Activated naive CD8-positive, alpha-beta T cell treated with anti-CD3 and anti-CD28 coated beads, Interleukin-2, amount 50 U/mL, for 24 hours (primary cell): ENCODE measurements around the gene RIC1.
A peak's percentile ranks its signal among the peaks of the same experiment; 100 is the strongest.
"Not testable (repeated sequence)": the region's sequence is repeated elsewhere in the genome, so short reads cannot be mapped to it uniquely, and the experiment has no call there.

Experiments used
- ATAC-seq: fragments of 150-1000 bp; cut with Tn5 transposase; one replicate; pipeline ENCODE4 v1.10.0; 2021
- DNase-seq: peaks from one replicate; pipeline ENCODE4 v3.0.0; 2021
- H3K27ac Mint-ChIP-seq: one replicate; pipeline ENCODE4 v1.8.0; 2021; ENCODE audit warnings: mild to moderate bottlenecking, mixed read lengths
- H3K27me3 Mint-ChIP-seq: one replicate; pipeline ENCODE4 v1.8.0; 2021; ENCODE audit warnings: mixed read lengths
- H3K36me3 Mint-ChIP-seq: one replicate; pipeline ENCODE4 v1.8.0; 2021; ENCODE audit warnings: low read depth, mixed read lengths
- H3K4me1 Mint-ChIP-seq: one replicate; pipeline ENCODE4 v1.8.0; 2021; ENCODE audit warnings: mixed read lengths
- H3K4me3 Mint-ChIP-seq: one replicate; pipeline ENCODE4 v1.8.0; 2021; ENCODE audit warnings: mild to moderate bottlenecking, moderate library complexity, mixed read lengths
- H3K9me3 Mint-ChIP-seq: one replicate; pipeline ENCODE4 v1.8.0; 2021; ENCODE audit warnings: mixed read lengths

Gene RIC1

GRCh38 chr9:5628530-5629311 is at the start of gene RIC1:
Gene RIC1, plus strand, starts transcription at chr9:5629107. Its CDS starts 203 bp downstream, at chr9:5629310.
- peak; percentile 87 for ATAC-seq
- Mint-ChIP-seq H3K27ac (peak within 1 kb of the TSS; percentile 92), H3K9me3 (no peaks in the 10 kb centered on the region), H3K27me3 (no peaks in the 10 kb centered on the region), H3K4me1 (peaks cover 71% of the 10 kb centered on the region), H3K4me3 (peak within 1 kb of the TSS; percentile 96), H3K36me3 (peaks cover 2% of the 10 kb centered on the region)
- DNase-seq = peak; percentile 90

DNA sequence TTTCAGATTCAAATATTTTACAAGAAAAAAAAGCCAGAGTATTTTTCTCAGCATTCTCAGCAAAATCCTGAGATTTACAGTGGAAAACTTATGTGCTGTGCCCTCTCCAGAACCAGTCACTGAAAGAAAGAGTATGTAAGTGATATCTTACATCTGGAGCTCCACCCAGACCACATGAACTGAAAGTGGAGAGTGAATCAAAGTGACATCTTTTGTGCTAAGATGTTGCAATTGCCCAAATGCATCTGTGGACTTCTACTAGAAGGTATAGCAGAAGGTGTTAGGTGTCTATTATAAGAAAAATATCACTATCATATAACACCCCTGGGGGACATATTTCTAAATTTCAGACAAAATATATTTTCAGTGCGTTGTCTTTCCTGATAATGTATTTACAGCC is 49.0 kb upstream of the RIC1 start:
- no peak overlapping the region for H3K4me3 Mint-ChIP-seq
- ATAC-seq (no peak), DNase-seq (no peak)
- no peaks in the 10 kb centered on the region for H3K27me3 Mint-ChIP-seq
- H3K4me1 Mint-ChIP-seq = peaks cover 45% of the 10 kb centered on the region
- H3K36me3 Mint-ChIP-seq = peaks cover 3% of the 10 kb centered on the region
- H3K9me3 Mint-ChIP-seq = no peaks in the 10 kb centered on the region
- H3K27ac Mint-ChIP-seq = no peak overlapping the region

DNA sequence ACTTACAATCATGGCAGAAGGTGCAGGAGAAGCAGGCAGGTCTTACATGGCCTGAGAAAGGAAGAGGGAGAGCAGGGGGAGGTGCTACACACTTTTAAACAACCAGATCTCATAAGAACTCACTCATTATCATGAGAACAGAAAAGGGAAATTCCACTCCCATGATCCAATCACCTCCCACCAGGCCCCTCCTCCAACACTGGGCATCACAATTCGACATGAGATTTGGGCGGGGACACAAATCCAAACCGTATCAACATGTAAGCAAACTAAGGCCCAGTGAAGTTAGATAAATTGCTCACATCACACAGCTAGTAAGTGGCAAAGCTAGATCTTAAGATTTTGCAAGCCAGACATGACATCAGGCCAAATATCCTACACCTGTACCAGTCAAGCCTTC is 48.3 kb upstream of the RIC1 start:
- H3K4me1 Mint-ChIP-seq = peaks cover 52% of the 10 kb centered on the region
- no peaks in the 10 kb centered on the region for H3K27me3 Mint-ChIP-seq
- H3K36me3 Mint-ChIP-seq = peaks cover 3% of the 10 kb centered on the region
- no peak overlapping the region for H3K4me3 Mint-ChIP-seq
- ATAC-seq (no peak), DNase-seq (no peak)
- H3K9me3 Mint-ChIP-seq = no peaks in the 10 kb centered on the region
- no peak overlapping the region for H3K27ac Mint-ChIP-seq

- not testable (repeated sequence) for DNase-seq, H3K4me3 Mint-ChIP-seq, H3K27ac Mint-ChIP-seq, ATAC-seq, H3K27me3 Mint-ChIP-seq, H3K9me3 Mint-ChIP-seq, H3K36me3 Mint-ChIP-seq
- peaks cover 62% of the 10 kb centered on the region for H3K4me1 Mint-ChIP-seq
These were observed 47.2 kb upstream of the RIC1 start for GRCh38 chr9:5581706-5582105.

DNA sequence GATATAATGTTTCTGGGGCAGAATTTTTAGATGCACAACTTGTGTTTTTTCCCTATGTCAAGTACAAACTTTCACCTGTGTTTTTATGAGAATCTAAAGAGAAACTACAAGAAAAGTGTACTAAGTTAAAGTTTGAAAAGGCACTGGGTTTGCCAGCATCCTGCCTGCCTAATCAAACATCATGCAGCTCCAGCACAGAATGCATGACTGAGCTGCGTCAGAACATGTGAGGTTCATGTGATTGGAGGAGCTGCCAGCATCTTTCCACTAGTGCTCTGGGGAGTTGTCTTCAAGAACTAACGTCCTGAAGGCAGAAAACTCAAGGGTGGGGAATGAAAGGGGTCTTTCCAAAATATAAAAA is 46.1 kb upstream of the RIC1 start:
- ATAC-seq = peak; percentile 68
- peak overlapping the region; percentile 94 for H3K27ac Mint-ChIP-seq
- DNase-seq = peak; percentile 45
- no peaks in the 10 kb centered on the region for H3K9me3 Mint-ChIP-seq
- H3K27me3 Mint-ChIP-seq = no peaks in the 10 kb centered on the region
- H3K36me3 Mint-ChIP-seq = peaks cover 3% of the 10 kb centered on the region
- H3K4me1 Mint-ChIP-seq = peaks cover 73% of the 10 kb centered on the region
- peak overlapping the region; percentile 37 for H3K4me3 Mint-ChIP-seq

GRCh38 chr9:5586391-5586802 is 42.5 kb upstream of the RIC1 start:
- H3K4me1 Mint-ChIP-seq = peaks cover 70% of the 10 kb centered on the region
- ATAC-seq (peak; percentile 8), DNase-seq (peak; percentile 28)
- H3K9me3 Mint-ChIP-seq = no peaks in the 10 kb centered on the region
- peak overlapping the region; percentile 10 for H3K4me3 Mint-ChIP-seq
- peak overlapping the region; percentile 86 for H3K27ac Mint-ChIP-seq
- peaks cover 3% of the 10 kb centered on the region for H3K36me3 Mint-ChIP-seq
- no peaks in the 10 kb centered on the region for H3K27me3 Mint-ChIP-seq

DNA sequence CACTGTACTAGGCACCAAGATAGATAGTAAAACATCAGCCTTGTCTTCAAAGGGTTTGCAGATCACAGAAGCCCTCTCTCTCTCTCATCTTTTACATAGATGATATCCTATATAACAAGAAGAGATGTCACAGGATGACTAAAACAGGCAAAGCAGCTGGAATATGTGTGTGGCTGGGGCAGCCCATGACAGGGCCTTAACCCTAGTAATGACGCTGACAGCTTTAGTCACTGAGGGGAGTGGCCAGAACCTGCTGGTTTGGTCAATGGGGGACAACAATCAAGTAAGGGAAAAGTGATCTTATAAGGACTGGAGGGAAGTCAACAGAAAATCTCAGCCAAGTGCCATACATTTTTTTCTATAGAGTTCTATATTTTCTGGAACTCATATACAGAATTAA is 41.9 kb upstream of the RIC1 start:
- H3K9me3 Mint-ChIP-seq = no peaks in the 10 kb centered on the region
- no peaks in the 10 kb centered on the region for H3K27me3 Mint-ChIP-seq
- H3K36me3 Mint-ChIP-seq = peaks cover 3% of the 10 kb centered on the region
- peak; percentile 64 for ATAC-seq
- DNase-seq = peak; percentile 57
- peak overlapping the region; percentile 10 for H3K4me3 Mint-ChIP-seq
- H3K27ac Mint-ChIP-seq = peak overlapping the region; percentile 86
- peaks cover 72% of the 10 kb centered on the region for H3K4me1 Mint-ChIP-seq

GRCh38 chr9:5592231-5592630 is 36.7 kb upstream of the RIC1 start:
- Mint-ChIP-seq H3K4me3 (no peak overlapping the region), H3K9me3 (no peaks in the 10 kb centered on the region), H3K27ac (no peak overlapping the region), H3K36me3 (no peaks in the 10 kb centered on the region), H3K27me3 (no peaks in the 10 kb centered on the region), H3K4me1 (peaks cover 46% of the 10 kb centered on the region)
- DNase-seq (no peak), ATAC-seq (no peak)

DNA sequence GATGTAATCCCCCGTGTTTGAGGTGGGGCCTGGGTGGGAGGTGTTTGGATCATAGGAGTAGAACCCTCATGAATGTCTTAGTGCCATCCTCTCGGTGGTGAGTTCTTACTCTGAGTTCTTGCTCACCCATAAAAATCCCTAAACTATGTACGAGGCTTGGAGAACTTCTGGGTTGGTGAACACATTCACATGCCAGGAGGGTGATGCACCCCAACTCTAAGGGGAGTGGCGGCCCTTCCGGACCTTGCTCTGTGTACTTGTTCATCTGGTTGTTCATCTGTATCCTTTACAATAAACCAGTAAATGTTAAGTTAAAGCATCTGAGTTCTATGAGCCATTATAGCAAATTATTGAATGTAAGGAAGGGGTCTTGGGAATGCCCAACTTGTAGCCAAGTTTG is 36.0 kb upstream of the RIC1 start:
- no peaks in the 10 kb centered on the region for H3K27me3 Mint-ChIP-seq
- ATAC-seq (no peak), DNase-seq (no peak)
- no peaks in the 10 kb centered on the region for H3K36me3 Mint-ChIP-seq
- no peak overlapping the region for H3K27ac Mint-ChIP-seq
- peaks cover 39% of the 10 kb centered on the region for H3K4me1 Mint-ChIP-seq
- H3K9me3 Mint-ChIP-seq = no peaks in the 10 kb centered on the region
- H3K4me3 Mint-ChIP-seq = no peak overlapping the region

- no peak for DNase-seq
- ATAC-seq = no peak
- Mint-ChIP-seq H3K27me3 (no peaks in the 10 kb centered on the region), H3K27ac (no peak overlapping the region), H3K4me3 (no peak overlapping the region), H3K36me3 (no peaks in the 10 kb centered on the region), H3K4me1 (peaks cover 39% of the 10 kb centered on the region), H3K9me3 (no peaks in the 10 kb centered on the region)
These were observed 35.0 kb upstream of the RIC1 start for GRCh38 chr9:5593904-5594303.

GRCh38 chr9:5596173-5596572 is 32.7 kb upstream of the RIC1 start:
- Mint-ChIP-seq H3K4me1 (peaks cover 31% of the 10 kb centered on the region), H3K4me3 (no peak overlapping the region), H3K27ac (peak overlapping the region; percentile 7), H3K27me3 (no peaks in the 10 kb centered on the region), H3K36me3 (no peaks in the 10 kb centered on the region), H3K9me3 (no peaks in the 10 kb centered on the region)
- DNase-seq (no peak), ATAC-seq (no peak)

- ATAC-seq = peak; percentile 79
- Mint-ChIP-seq H3K9me3 (no peaks in the 10 kb centered on the region), H3K4me1 (peaks cover 12% of the 10 kb centered on the region), H3K27me3 (no peaks in the 10 kb centered on the region), H3K27ac (no peak overlapping the region), H3K4me3 (peak overlapping the region; percentile 69), H3K36me3 (no peaks in the 10 kb centered on the region)
- DNase-seq = no peak
These were observed 20.3 kb upstream of the RIC1 start for GRCh38 chr9:5608298-5609225.

GRCh38 chr9:5609226-5609596 is 19.7 kb upstream of the RIC1 start:
- peak overlapping the region; percentile 69 for H3K4me3 Mint-ChIP-seq
- DNase-seq (no peak), ATAC-seq (no peak)
- no peaks in the 10 kb centered on the region for H3K36me3 Mint-ChIP-seq
- H3K27me3 Mint-ChIP-seq = no peaks in the 10 kb centered on the region
- H3K9me3 Mint-ChIP-seq = no peaks in the 10 kb centered on the region
- peaks cover 12% of the 10 kb centered on the region for H3K4me1 Mint-ChIP-seq
- no peak overlapping the region for H3K27ac Mint-ChIP-seq

- no peak for DNase-seq
- H3K27ac Mint-ChIP-seq = no peak overlapping the region
- no peak overlapping the region for H3K4me3 Mint-ChIP-seq
- H3K4me1 Mint-ChIP-seq = peaks cover 22% of the 10 kb centered on the region
- H3K36me3 Mint-ChIP-seq = no peaks in the 10 kb centered on the region
- no peak for ATAC-seq
- no peaks in the 10 kb centered on the region for H3K9me3 Mint-ChIP-seq
- H3K27me3 Mint-ChIP-seq = no peaks in the 10 kb centered on the region
These were observed 18.4 kb upstream of the RIC1 start for GRCh38 chr9:5610491-5610890.
